ENCODE measurements around the gene HOXB6.
A peak's percentile ranks its signal among the peaks of the same experiment; 100 is the strongest.

The HOXB6 gene

GRCh38 chr17:48617471-48618255 is 12.9 kb upstream of the HOXB6 start:
- H3K36me3 ChIP-seq = no peaks in the 10 kb centered on the region
- H3K4me3 ChIP-seq = no peak overlapping the region
- TF ChIP-seq, protein P1, sequence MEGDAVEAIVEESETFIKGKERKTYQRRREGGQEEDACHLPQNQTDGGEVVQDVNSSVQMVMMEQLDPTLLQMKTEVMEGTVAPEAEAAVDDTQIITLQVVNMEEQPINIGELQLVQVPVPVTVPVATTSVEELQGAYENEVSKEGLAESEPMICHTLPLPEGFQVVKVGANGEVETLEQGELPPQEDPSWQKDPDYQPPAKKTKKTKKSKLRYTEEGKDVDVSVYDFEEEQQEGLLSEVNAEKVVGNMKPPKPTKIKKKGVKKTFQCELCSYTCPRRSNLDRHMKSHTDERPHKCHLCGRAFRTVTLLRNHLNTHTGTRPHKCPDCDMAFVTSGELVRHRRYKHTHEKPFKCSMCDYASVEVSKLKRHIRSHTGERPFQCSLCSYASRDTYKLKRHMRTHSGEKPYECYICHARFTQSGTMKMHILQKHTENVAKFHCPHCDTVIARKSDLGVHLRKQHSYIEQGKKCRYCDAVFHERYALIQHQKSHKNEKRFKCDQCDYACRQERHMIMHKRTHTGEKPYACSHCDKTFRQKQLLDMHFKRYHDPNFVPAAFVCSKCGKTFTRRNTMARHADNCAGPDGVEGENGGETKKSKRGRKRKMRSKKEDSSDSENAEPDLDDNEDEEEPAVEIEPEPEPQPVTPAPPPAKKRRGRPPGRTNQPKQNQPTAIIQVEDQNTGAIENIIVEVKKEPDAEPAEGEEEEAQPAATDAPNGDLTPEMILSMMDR (IDR thresholded peaks at IDR 0.05) = no peak
- H3K9me3 ChIP-seq = no peaks in the 10 kb centered on the region
- intact Hi-C loops (cut with DNase I; ENCODE audit: low total_unique reads) = loop anchor here (5.0 kb wide), 1 partner anchor 590 kb away; no protein-coding TSS in a partner anchor
- H3K27ac ChIP-seq = no peak overlapping the region
- peaks cover 0 to 32% (median 22%) of the 10 kb centered on the region in 4 donors for H3K4me1 ChIP-seq
- DNase-seq = no peak
- peaks cover 0 to 100% of the 10 kb centered on the region in 2 donors for H3K27me3 ChIP-seq

DNA sequence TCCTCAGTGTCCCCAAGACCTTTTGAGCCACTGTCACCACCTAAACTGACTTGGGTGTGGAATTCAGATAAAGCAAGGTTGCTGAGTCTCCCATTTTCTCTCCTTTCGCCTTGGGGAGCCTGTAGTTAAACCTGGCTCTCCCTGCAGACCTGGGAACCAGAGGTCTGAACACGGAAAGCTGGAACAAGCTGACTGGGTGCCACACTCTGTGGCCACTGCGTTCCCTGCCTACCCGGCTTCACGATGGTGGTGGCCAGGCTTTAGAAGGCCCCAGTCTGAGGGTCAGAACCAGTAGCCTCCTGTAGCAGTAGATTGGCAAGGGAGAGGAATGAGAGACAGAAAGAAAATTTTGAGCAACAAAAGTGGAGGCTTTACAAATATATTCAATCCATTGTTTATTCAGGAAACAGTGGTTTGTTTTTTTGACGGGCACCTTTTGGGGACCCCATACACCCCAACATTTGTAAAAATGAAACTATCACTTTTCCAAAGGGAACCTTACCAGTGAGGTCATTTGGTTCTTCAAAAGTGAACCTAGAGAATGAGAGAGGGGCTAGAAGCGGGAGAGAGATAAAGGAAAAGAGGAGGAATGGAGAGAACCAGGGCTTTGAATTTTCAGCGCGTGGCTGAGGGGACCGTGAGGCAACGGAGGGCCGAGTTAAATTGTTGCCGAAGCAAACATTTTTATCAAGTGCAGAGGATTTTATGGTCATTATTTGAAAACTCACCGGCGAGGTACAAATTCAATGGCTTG is 12.1 kb upstream of the HOXB6 start:
- TF ChIP-seq, protein P1 (IDR thresholded peaks at IDR 0.05) = no peak
- H3K36me3 ChIP-seq = no peaks in the 10 kb centered on the region
- H3K27me3 ChIP-seq = peaks cover 3 to 100% of the 10 kb centered on the region in 2 donors
- H3K9me3 ChIP-seq = no peaks in the 10 kb centered on the region
- H3K4me1 ChIP-seq = peaks cover 0 to 40% (median 28%) of the 10 kb centered on the region in 4 donors
- no peak overlapping the region for H3K4me3 ChIP-seq
- intact Hi-C loops (cut with DNase I; ENCODE audit: low total_unique reads) = loop anchor here (5.0 kb wide), 1 partner anchor 590 kb away; no protein-coding TSS in a partner anchor
- H3K27ac ChIP-seq = no peak overlapping the region
- no peak for DNase-seq

DNA sequence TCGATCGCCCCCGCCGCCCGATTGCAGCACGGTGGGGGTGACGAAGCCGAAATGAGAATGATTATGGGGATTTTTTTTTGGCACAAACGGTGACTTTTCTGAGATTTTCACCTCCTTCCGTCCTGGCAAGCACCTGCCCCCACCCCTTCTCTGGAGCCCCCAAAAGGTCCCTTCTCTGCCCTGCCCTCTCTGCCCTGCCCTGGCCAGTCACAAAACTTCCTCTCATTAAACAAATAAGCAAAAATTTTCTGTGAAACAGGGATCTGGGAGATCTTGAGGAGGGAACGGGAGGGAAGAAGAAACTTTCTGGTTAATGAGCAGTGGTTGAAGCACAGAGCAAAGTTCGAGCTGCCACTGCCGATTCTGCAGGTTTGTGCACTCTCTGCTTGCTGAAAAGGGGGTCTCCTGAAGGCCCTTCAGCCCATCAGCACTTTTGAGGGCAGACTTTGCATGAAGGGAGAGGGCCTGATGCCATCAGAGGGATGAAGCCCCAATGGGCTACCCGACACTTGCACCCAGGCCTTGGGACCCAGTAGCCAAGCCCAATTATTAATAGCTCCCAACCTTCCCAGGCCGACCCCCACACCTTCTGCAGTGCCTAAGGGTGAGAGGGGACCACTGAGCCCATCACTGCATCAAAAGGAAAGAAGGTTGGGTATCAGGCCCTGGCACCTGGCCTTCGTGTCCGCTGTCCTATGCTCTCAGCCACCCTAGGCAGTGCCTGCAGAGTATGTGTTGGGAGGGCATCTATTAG is 11.4 kb upstream of the HOXB6 start:
- TF ChIP-seq, protein P1 (IDR thresholded peaks at IDR 0.05) = no peak
- intact Hi-C loops (cut with DNase I; ENCODE audit: low total_unique reads) = loop anchor here (5.0 kb wide), 1 partner anchor 589 kb away; no protein-coding TSS in a partner anchor
- H3K4me3 ChIP-seq = no peak overlapping the region
- H3K27ac ChIP-seq = no peak overlapping the region
- DNase-seq = no peak
- H3K27me3 ChIP-seq = peaks cover 4 to 100% of the 10 kb centered on the region in 2 donors
- H3K4me1 ChIP-seq = peaks cover 0 to 48% (median 36%) of the 10 kb centered on the region in 4 donors
- no peaks in the 10 kb centered on the region for H3K9me3 ChIP-seq
- no peaks in the 10 kb centered on the region for H3K36me3 ChIP-seq

DNA sequence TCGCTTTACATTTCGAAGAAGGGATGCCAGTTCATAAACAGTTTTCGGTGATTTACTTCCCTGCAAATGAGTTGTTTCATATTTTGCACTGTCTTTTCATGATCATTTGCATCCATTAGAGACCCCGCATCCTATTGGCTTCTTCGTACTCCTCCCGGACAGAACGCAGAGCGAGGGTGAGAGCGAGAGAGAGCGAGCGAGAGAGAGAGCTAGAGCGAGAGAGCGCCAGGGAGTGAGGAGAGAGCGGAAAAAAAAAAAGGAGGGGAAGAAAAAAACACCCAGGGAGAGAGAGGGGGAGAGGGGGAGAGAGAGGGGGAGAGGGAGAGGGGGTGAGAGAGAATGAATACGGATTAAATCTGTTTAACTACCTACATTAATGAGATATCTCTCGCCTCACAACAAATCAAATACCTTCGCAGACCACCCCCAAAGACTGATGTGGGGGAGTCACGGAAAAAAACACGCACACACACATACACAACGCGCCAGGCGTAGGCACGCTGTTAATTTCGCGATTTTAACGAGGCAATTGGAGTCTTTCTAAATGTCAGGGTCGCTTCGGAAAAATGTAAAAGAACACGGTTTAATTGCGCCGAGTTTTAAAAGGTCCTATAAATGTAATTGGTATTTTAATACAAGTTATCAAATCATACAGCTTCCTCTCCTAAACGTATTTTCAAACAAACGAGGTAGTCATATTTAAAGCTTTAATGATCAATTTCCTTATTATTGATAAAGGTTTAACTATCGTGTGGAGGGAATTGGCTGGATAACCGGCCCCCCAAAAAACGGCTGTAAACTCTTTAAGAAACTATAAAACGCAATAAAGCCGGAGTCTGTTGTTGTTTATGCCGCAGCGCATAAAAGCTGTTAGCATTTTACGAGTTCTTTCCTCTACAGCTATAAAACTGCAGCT is 10.5 kb upstream of the HOXB6 start, which contains the start of gene HOXB8:
Gene HOXB8, minus strand, starts transcription at position 246 of the 916 bp plus-strand sequence. CDS start 588 bp downstream, outside the sequence.
- TF ChIP-seq, protein P1 (IDR thresholded peaks at IDR 0.05) = no peak
- Histone ChIP-seq H3K27ac (no peak within 1 kb of the TSS), H3K4me3 (peak within 1 kb of the TSS in 1 of 2 donors; percentile 24), H3K9me3 (no peaks in the 10 kb centered on the region), H3K27me3 (peaks cover 6 to 100% of the 10 kb centered on the region in 2 donors), H3K4me1 (peaks cover 0 to 56% (median 44%) of the 10 kb centered on the region in 4 donors), H3K36me3 (no peaks in the 10 kb centered on the region)
- no peak for DNase-seq
- intact Hi-C loops (cut with DNase I; ENCODE audit: low total_unique reads) = loop anchor here (5.0 kb wide), 1 partner anchor 588 kb away; no protein-coding TSS in a partner anchor
